HG03565 (cell line): ENCODE results near the gene NEUROG3.
"Not testable (repeated sequence)": the region's sequence is repeated elsewhere in the genome, so short reads cannot be mapped to it uniquely, and the experiment has no call there.

ENCODE experiments used
- ATAC-seq: cut with Tn5 transposase; IDR thresholded peaks from one replicate; pipeline ENCODE4 v1.9.1; 2021; ENCODE audit warnings: mild to moderate bottlenecking, moderate library complexity; ENCODE audit not compliant: unreplicated experiment

Gene NEUROG3

DNA sequence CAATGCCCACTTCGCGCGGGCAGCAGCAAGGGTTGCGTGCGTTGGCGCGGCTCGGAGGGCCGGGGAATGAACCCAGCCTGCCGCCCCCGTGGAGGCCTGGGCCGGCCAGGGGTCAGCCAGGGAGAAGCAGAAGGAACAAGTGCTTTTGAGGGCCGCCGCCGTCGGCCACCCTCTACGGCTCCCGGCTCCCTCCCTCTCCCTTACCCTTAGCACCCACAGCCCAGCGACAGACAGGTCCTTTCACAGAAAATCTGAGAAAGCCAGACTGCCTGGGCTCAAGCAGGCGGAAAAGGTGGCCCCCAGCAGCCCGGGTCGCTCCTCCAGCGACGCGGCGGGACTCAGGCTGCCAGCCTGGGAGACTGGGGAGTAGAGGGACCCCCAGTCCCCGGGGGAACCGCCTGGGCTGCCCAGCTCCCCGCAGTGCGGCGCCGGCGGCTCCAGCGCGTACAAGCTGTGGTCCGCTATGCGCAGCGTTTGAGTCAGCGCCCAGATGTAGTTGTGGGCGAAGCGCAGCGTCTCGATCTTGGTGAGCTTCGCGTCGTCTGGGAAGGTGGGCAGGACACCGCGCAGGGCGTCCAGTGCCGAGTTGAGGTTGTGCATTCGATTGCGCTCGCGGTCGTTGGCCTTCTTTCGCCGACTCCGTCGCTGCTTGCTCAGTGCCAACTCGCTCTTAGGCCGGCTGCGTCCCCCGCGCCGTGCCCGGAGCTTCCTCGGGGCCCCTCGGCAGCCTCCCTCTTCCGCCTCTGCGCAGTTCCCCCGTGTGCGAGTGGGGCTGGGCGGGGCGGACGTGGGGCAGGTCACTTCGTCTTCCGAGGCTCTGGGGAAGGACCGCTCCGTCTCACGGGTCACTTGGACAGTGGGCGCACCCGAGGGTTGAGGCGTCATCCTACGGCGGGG lies 815 bp downstream of the NEUROG3 start:
- no peak for ATAC-seq

DNA sequence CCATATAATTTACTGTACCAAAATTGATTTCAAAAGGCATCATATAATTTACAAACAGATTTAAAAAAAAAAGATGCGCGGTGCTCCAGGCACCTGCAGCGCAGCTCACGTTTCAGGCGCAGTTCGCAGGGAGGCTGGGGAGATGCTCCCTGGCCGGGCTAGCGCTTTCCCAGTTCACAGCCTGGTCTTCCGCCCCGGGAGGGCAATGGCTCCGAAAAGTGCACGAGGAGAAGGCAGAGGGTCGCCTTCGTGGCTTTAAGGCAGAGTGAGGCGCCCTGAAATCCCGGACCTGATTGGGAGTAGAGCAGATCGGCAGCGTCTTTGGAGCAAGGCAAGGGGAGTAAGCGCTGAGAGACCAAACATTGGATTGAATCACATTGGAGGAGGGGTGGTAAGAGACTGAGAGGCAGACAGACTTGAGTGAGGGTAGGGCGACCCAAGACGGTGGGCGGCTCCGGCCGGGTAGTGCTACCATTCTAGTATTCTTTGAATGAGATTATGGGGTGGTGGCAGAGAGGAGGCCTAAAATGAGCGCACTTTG lies 1.5 kb downstream of the NEUROG3 start:
- no peak for ATAC-seq

DNA sequence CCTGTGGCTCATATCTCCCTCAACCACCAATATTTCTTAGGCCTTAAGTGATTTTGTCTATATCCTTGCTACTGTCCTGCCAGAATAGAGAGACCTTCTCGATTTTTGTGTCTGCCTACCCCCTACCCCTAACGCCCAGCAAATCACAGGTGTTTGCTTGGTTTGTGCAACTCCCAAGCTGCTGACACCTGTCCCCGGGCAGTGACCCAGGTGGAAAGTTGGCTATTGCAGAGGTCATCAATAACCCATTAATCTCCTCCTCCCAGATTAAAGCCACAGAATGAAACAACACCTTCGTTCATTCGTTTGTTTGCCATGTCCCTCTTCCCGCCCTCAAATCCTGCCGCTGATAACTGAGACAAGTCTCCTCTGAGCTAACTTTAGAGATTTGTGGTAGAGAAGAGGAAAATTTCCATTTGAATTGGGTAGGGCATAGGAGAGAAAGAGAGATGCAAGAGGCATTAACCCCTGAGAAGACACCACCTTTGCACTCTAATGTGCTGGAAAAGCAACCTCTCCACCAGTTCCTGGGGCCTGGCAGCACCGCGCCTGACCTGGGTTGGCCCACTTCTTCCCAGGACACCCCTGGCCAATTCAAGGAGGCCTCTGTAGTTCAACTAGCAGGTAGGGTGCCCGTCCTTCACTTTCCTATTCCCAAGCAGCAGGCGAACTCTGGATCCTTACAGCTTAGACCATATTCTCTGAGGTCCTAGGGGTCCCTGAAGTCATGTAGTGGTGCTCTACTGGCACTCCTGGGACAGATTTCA lies 3.0 kb downstream of the NEUROG3 start:
- no peak for ATAC-seq

DNA sequence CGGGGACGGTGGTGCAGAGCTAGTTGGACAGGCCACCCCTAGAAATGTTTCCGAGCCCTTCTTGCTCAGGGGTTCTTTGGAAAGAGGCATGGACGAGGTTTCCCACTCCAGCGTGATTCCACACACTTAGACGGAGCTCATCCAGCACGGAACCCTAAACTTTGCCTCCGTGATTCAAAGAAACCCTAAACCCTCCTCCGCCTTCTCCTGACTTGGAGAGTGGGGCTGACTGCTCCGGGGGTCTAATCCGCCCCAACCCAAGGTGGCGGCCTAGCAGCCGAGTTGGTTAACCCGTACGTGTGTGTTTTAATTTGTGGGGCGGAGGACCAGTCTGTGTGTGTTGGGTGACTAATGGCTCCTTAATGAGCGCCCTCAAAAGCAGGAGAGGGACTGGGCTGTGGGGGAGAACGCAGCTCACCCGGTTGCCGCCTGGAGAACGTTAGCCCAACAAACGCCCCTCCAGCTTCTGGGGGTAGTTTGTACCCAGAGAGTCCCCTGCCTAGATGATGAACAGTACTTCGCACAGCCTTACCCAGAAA lies 3.8 kb downstream of the NEUROG3 start:
- no peak for ATAC-seq

DNA sequence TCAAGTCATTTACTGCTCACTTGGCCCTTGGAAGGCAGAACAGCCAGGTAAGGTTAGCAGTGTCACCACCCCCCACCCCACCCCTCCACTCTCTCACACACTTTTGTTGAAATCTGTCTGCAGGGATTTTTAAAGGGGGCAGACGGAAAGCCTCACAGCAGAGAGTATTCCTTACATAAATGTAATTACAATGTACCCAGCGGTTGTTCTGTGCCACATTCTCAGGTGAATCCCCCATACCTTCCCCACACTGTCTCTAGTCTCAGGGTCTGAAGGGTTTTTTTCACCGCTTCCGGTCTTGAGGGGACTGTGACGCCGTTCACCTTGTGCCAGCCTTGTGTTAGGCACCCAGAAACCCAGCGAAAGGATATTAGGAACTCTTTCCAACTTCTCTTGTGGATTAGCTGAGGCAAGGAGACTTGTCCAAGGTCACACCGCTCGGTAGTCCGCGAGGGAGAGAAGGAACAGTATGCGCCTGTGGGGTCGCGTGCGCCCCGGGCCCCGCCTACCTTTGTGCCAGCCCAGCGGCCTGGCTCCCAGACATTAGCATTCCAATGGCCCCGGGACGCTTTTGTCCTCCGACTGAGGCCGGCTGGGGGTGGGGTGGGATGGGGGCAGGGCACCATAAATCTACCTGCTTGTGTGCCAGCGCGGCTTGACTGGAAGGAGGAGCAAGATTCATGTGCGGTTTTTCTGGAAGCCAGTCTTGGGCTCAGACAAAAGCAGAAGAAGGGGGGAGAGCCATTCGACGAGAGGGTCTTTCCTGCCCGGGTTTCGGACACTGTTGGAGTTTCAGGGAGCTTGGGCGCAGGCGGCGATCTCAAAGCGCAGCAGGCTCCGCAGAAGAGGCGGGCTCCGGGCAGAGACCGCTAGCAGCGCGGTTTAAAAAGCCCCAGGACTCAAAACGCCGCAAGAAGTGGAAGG lies 4.5 kb downstream of the NEUROG3 start:
- ATAC-seq: no peak

DNA sequence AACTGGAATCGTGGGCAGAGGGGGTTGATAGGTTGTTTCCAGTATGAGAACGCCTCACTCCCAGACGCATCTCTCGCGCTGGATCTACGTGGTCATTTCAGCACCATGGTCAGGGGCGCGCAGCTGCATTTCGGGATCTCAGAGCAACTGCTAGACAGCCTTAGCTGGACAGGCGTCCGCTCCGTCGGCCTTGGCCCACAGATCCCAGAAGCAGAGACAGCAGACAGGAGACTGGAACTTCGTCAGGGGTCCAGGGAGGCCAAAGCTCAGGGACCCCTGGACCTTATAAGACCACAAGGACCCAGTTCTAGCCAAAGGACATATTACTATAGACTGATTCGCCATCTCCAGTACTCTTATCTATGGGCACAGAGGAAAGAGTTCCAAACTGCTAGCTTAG lies 5.3 kb downstream of the NEUROG3 start:
- ATAC-seq: no peak

DNA sequence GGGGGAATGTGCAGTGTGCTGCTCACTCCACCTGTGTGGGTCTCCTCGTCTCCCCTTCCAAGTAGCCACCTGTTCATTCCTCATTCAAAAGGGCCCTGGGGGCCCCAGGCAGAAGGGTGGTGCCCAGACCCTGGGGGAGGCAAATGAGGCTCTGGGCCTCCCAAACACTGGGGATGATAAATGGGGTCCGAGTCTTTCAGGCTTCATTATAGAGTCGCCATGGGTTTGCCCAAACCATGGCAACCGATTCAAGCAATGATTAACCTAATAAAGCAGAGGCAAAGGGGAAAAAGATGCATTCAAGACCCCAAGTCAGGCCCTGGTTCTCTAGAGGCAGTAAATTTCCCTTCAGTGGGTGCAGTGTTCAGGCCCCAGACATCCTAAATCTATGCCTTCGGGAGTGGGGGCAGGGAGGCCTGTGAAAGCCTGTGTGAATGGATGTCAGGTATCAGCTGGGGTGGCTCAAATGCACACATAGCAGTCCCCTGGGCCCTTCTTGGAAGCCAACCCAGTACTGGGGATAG lies 10.4 kb downstream of the NEUROG3 start:
- no peak for ATAC-seq

DNA sequence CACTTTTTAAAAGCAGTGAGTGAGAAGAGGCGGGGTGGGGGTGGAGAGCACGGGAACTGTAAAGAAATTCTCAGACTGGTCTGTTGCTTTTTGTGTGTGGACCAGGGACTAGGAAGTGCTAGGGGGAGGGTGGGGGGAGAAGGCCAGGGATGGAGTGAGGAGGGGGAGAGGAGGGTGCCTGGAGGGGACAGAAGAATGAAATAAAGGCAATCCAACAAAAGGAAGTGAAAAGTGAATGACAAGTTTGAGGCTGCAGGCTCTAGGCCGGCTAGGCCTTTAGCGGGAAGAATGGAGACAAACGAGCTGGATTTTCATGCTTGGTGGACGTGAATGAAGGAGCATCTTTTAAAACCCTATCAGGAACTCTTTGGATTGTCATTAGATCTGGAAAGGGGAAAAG lies 13.7 kb downstream of the NEUROG3 start:
- ATAC-seq: no peak

DNA sequence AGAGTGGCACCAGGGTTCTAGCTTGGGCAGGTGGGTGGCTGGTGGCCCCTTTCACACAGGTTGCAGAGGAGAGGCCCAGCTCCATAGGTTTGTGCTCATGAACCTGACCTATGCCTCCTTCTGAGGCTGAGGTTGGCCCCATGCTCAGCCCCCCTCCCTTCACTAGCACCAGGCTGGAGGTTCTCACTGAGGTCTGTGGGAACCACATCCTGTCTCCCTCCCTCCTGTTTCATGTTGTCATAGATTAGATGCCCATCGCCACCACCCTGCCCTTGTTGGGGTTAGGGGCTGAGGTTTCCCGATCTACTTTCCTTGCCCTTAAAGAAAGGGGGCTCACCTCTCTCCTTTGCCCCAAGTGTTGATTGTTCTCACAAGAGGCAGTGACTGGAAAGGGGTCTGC lies 14.7 kb downstream of the NEUROG3 start:
- ATAC-seq: no peak

DNA sequence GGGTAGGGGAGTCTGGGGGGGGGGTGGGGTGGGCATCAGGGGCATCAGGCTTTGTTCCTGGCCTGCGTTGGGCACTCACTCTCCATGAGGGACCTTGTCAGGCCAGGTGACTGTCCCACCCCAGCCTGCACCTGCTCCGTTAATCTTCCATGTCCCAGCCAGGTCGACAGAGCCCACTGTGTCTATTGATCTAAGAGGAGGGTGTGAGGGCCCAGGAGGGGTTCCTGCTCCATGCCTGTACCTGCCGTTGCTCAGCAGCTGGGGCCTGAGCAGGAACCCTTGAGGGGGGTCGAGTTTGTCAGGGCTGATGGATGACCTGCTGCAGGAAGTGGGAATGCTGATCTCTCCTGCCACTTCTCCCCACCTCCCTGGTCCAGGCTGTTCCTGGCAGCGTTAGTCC lies 18.6 kb downstream of the NEUROG3 start:
- no peak for ATAC-seq

DNA sequence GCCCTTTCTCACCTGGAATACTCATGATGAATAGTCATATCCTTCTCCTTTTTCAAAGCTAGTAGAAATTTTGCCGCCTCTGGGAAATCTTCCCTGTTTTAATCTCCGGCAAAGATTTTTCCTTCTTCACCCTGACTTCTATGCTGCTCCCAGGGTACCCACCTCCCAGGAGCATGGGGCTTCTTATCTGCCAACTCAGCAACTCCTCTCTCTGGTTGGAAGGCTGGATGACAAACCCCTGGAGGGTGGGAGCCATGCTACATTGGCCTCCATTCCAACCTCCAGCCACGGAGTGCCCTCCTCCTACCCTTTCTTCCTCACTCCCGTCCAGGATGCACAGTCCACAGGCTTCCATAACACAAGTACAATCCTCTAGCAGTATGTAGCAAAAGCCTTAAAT lies 19.9 kb downstream of the NEUROG3 start:
- no peak for ATAC-seq

DNA sequence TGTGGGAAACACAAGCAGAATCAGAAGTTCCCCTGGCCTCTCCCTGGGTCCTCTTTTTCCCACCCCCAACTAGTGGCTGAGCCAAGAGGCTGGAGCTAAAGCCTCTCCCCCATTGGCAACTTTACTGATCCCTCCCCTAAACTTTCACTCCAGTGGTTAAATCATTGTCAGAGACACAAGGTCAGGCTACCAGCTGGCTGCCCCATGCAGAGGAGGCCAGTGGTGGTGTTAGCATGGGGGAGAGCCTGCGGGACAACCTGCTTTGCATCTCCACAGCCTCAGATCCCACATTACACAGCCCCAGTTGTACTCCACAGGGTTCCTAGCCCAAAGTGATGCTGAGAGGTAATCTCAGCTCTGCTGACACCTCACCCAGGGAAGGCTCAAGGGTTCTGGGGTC lies 21.0 kb downstream of the NEUROG3 start:
- no peak for ATAC-seq

DNA sequence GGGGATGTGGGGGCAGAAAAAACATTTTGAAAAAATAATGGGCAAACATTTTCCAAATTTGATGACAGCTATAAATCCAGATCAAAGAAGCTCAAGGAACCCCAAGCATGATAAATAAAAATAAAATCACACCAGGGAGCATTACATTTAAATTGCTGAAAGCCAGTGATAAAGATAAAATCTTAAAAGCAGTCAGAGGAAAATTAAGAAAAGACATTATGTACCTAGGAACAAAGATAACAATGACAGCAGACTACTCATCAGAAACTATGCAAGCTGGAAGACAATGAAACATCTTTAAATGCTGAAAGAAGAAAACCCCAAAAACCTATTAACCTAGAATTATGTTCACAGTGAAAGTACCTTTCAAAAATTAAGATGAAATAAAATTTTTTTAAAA lies 23.3 kb downstream of the NEUROG3 start:
- no peak for ATAC-seq

DNA sequence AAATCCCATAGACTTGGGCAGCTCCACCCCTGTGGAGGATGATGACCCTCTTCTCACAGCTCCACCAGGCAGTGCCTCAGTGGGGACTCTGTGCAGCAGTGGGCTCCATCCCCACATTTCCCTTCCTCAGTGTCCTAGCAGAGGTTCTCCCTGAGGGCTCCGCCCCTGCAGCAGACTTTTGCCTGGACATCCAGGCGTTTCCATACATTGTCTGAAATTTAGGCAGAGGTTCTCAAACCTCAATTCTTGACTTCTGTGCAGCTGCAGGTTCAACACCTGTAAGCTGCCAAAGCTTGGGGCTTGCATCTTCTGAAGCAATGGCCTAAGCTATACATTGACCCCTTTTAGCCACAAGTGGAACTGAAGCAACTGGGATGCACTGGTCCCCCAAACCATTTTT lies 31.8 kb downstream of the NEUROG3 start:
- ATAC-seq: no peak

DNA sequence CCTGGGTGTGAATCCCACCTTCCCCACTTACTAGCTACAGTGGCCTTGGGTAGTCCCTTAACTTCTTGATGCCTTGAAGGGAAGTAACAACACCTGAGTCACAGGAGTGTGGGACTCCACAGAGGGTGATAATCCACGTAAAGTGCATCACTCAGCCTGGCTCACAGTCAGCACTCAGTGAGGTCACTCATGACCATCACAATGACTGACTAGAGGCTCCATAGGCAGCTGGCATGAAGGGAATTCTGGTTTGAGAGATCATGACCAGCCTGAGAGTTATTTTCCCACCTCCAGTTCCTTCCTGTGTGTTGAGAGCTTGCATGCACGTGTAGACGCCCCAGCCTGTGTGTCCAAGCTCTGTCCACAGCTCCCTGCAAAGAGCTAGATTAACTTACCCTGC lies 34.8 kb downstream of the NEUROG3 start:
- no peak for ATAC-seq

DNA sequence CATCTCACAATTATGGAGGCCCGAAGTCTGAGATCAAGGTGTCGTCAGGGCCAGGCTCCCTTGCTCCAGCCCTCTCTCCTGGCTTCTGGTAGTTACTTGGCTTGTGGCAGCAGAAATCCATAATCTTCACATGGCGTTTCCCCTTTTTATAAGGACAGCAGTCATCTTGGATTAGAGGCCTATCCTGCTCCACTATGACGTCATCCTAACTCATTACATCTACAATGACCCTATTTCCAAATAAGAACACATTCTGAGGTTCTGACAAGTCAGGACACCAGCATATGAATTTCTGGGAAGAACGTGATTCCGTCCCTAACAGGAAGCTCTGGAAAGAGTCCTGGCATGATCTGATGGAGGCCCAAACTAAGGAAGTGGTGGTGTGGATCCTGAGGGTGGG lies 35.8 kb downstream of the NEUROG3 start:
- no peak for ATAC-seq

DNA sequence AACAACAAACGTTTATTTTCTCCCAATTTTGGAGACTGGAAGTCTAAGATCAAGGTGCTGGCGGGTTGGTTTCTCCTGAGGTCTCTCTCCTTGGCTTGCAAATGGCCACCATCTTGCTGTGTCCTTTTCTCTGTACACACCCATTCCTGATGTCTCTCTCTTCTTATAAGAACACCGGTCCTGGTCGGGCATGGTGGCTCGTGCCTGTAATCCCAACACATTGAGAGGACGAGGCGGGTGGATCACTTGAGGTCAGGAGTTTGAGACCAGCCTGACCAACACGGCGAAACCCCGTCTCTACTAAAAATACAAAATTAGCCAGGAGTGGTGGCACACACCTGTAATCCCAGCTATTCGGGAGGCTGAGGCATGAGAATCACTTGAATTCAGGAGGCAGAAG lies 36.7 kb downstream of the NEUROG3 start:
- ATAC-seq: not testable (repeated sequence)

DNA sequence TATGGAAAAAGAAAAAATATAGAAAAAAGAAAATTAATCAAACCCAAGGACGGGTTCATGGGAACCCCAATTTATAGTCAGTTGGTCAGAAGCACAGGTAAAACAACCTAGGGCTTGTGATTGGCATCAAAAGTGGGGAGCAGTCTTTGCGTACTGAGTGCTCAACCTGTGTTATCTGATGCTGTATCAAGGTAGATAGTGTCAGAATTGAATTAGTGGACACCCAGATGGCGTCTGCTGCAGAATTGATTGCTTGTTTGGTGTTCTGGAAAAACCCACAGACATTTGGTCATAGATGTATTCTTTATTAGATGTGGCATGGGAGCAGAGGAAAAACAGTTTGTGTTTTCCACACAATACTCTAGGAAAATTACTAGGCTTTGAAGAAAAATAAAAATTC lies 39.6 kb downstream of the NEUROG3 start:
- no peak for ATAC-seq

DNA sequence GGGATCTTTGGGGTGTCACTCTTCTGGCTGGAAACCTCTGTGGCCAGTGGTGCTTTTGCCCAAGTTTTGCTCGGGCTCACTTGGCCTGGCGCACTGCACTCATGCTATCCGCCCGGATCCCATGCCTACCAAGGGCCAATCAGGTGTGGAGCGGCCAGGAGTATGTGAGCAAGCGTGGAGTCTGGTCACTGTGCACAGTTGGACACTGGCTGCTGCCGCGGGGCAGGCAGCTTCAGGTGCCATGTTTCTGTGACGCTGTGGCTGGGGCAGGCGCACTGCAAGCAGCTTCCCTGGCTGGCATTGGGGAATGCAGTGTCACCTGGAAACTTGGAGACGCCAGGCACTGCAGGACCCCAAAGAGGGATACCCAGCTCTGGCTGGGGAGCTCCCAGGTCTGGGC lies 45.3 kb downstream of the NEUROG3 start:
- ATAC-seq: no peak
